Liver (tissue), 9 donors: ENCODE measurements around the gene CEP295NL. TPM values are rescaled to one million over a fixed set of nuclear protein-coding genes. Genes with fewer than 3 reads are reported as not detected.

Experiments used
- DNase-seq: peaks from one replicate; pipeline ENCODE4 v3.0.0-alpha.2; 2017; ENCODE audit warnings: low spot score
- H3K27ac ChIP-seq, 2 donors: one replicate each; pipeline ENCODE4 v1.7.0; 2013; ENCODE audit warnings: inconsistent platforms in 2 of 2, low read length in 2 of 2, control low read depth in 1 of 2, low read depth in 1 of 2, mild to moderate bottlenecking in 1 of 2
- H3K27me3 ChIP-seq, 4 donors: one replicate each; pipeline versions ENCODE4 v1.6.1 to v1.7.0; 2013; ENCODE audit warnings: low read length in 3 of 4, inconsistent platforms in 1 of 4, mild to moderate bottlenecking in 1 of 4, moderate library complexity in 1 of 4; ENCODE audit not compliant: control insufficient read depth in 4 of 4, insufficient read depth in 4 of 4
- H3K36me3 ChIP-seq, 4 donors: one replicate each; pipeline versions ENCODE4 v1.6.1 to v1.7.0; 2013; ENCODE audit warnings: low read length in 3 of 4, mild to moderate bottlenecking in 3 of 4, low read depth in 1 of 4, moderate library complexity in 1 of 4; ENCODE audit not compliant: control insufficient read depth in 4 of 4, insufficient read depth in 3 of 4
- H3K4me1 ChIP-seq, 4 donors: one replicate each; pipeline versions ENCODE4 v1.6.1 to v1.7.0; 2013; ENCODE audit warnings: low read length in 3 of 4, mild to moderate bottlenecking in 3 of 4, moderate library complexity in 1 of 4; ENCODE audit not compliant: control insufficient read depth in 4 of 4, insufficient read depth in 4 of 4
- H3K4me3 ChIP-seq, 3 donors: one replicate each; pipeline versions ENCODE4 v1.6.1 to v1.7.0; 2013; ENCODE audit warnings: low read length in 3 of 3, control low read depth in 1 of 3, low read depth in 1 of 3, mild to moderate bottlenecking in 1 of 3
- H3K9ac ChIP-seq, 2 donors: one replicate each; pipeline ENCODE4 v1.7.0; 2013; ENCODE audit warnings: low read length in 2 of 2, mild to moderate bottlenecking in 2 of 2, moderate library complexity in 2 of 2, control low read depth in 1 of 2, low read depth in 1 of 2
- H3K9me3 ChIP-seq, 4 donors: one replicate each; pipeline versions ENCODE4 v1.6.1 to v1.7.0; 2013; ENCODE audit warnings: low read length in 3 of 4; ENCODE audit not compliant: control insufficient read depth in 4 of 4
- CTCF ChIP-seq: fragments of 150-350 bp; IDR thresholded peaks from 2 replicates; pipeline ENCODE4 v1.5.1; 2017; ENCODE audit warnings: improper control_type of control experiment, low read depth, low read length; ENCODE audit not compliant: missing input control
- EGR1 ChIP-seq, 2 donors: IDR thresholded peaks; 2 replicates each; pipeline ENCODE4 v1.6.1; 2016 to 2018; ENCODE audit warnings: antibody characterized with exemption in 2 of 2, low read depth in 2 of 2
- FOXA1 ChIP-seq: IDR thresholded peaks from 2 replicates; pipeline ENCODE4 v1.6.1; 2016; ENCODE audit warnings: antibody characterized with exemption
- FOXA2 ChIP-seq: IDR thresholded peaks from 2 replicates; pipeline ENCODE4 v1.6.1; 2016; ENCODE audit warnings: antibody characterized with exemption
- GABPA ChIP-seq, 2 donors: IDR thresholded peaks in 1 of 2; conservative IDR thresholded peaks in 1 of 2; 2 replicates each; pipeline ENCODE4 v1.6.1; 2016; ENCODE audit warnings: antibody characterized with exemption in 2 of 2, mild to moderate bottlenecking in 1 of 2, moderate library complexity in 1 of 2
- HNF4A ChIP-seq, 2 donors: conservative IDR thresholded peaks; 2 replicates each; pipeline ENCODE4 v1.6.1; 2016; ENCODE audit warnings: antibody characterized with exemption in 2 of 2, mild to moderate bottlenecking in 2 of 2
- HNF4G ChIP-seq: IDR thresholded peaks from 2 replicates; pipeline ENCODE4 v1.6.1; 2016; ENCODE audit warnings: antibody characterized with exemption
- JUND ChIP-seq, 2 donors: IDR thresholded peaks; 2 replicates each; pipeline ENCODE4 v1.6.1; 2016; ENCODE audit warnings: antibody characterized with exemption in 2 of 2
- NR2F2 ChIP-seq: IDR thresholded peaks from 2 replicates; pipeline ENCODE4 v1.6.1; 2016; ENCODE audit warnings: antibody characterized with exemption
- RAD21 ChIP-seq, 2 donors: IDR thresholded peaks; 2 replicates each; pipeline ENCODE4 v1.6.1; 2016; ENCODE audit warnings: antibody characterized with exemption in 2 of 2, mild to moderate bottlenecking in 2 of 2
- REST ChIP-seq: IDR thresholded peaks from 2 replicates; pipeline ENCODE4 v1.6.1; 2016; ENCODE audit warnings: antibody characterized with exemption, mild to moderate bottlenecking
- RXRA ChIP-seq, 2 donors: IDR thresholded peaks; 2 replicates each; pipeline ENCODE4 v1.6.1; 2017 to 2018; ENCODE audit warnings: antibody characterized with exemption in 2 of 2, mild to moderate bottlenecking in 1 of 2
- SP1 ChIP-seq: IDR thresholded peaks from 2 replicates; pipeline ENCODE4 v1.6.1; 2018; ENCODE audit warnings: antibody characterized with exemption, mild to moderate bottlenecking
- TAF1 ChIP-seq: conservative IDR thresholded peaks from 2 replicates; pipeline ENCODE4 v1.6.1; 2016; ENCODE audit warnings: antibody characterized with exemption, mild to moderate bottlenecking
- YY1 ChIP-seq: IDR thresholded peaks from 2 replicates; pipeline ENCODE4 v1.6.1; 2016; ENCODE audit warnings: antibody characterized with exemption, mild to moderate bottlenecking
- ZBTB33 ChIP-seq: IDR thresholded peaks from 2 replicates; pipeline ENCODE4 v1.6.1; 2016; ENCODE audit warnings: antibody characterized with exemption
- WGBS: extraction: QIAGEN DNeasy Blood & Tissue Kit; methylation state at CpG from one replicate; pipeline ENCODE4 v1.1.7; 2013; 5-methylcytosine and 5-hydroxymethylcytosine counted together
- polyA plus RNA-seq, 2 donors: library from polyadenylated mRNA; stranded (reverse) in 1 of 2; unstranded in 1 of 2; fragments of 200-250 nt in 1 of 2; fragments of >200 nt in 1 of 2; fragmentation: Nextera tagmentation in 1 of 2; extraction: Ambion mirVana in 1 of 2; gene quantifications; one replicate each; pipeline versions ENCODE4 v1.2.1 to v1.2.3, GENCODE V29; 2013 to 2015
- total RNA-seq, 2 donors: library from RNA; depleted of rRNA; stranded (reverse); fragments of >200 nt; gene quantifications; one replicate each; pipeline ENCODE4 v1.2.3, GENCODE V29; 2014
- TF ChIP-seq, protein P1 (sequence below): IDR thresholded peaks from 2 replicates; pipeline ENCODE4 v1.6.1; 2016; ENCODE audit warnings: antibody characterized with exemption
- TF ChIP-seq, protein P2 (sequence below): IDR thresholded peaks from 2 replicates; pipeline ENCODE4 v1.6.1; 2016; ENCODE audit warnings: antibody characterized with exemption
- donor health status: healthy.
- donor health status: healthy.
- donor health status: healthy.
- donor health status: healthy.
- donor health status: healthy.

Gene CEP295NL
- total and polyA plus RNA-seq, 4 donors, result 0.28 to 1.0 TPM; not detected in 2

GRCh38 chr17:78892936-78893379, 10.0 kb downstream of the CEP295NL start:
- no peak overlapping the region for H3K9ac ChIP-seq
- no peak overlapping the region for H3K27ac ChIP-seq
- TF ChIP-seq REST (no peak), EGR1 (IDR thresholded peaks at IDR 0.05; ENCODE audit: low read depth in 2 of 2) (no peak), JUND (IDR thresholded peaks at IDR 0.05) (no peak), FOXA2 (no peak), FOXA1 (no peak), ZBTB33 (no peak), HNF4G (no peak), RAD21 (IDR thresholded peaks at IDR 0.05) (no peak), NR2F2 (no peak), RXRA (IDR thresholded peaks at IDR 0.05) (no peak), YY1 (no peak), CTCF (no peak), TAF1 (no peak), SP1 (no peak), GABPA (IDR thresholded peaks at IDR 0.05 in 1 of 2, conservative IDR thresholded peaks at IDR 0.05 in 1 of 2) (no peak), HNF4A (conservative IDR thresholded peaks at IDR 0.05) (no peak)
- TF ChIP-seq, protein P1, sequence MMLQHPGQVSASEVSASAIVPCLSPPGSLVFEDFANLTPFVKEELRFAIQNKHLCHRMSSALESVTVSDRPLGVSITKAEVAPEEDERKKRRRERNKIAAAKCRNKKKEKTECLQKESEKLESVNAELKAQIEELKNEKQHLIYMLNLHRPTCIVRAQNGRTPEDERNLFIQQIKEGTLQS, result no peak
- TF ChIP-seq, protein P2, sequence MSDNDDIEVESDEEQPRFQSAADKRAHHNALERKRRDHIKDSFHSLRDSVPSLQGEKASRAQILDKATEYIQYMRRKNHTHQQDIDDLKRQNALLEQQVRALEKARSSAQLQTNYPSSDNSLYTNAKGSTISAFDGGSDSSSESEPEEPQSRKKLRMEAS, result no peak
- H3K36me3 ChIP-seq, result no peaks in the 10 kb centered on the region
- H3K4me3 ChIP-seq, result no peak overlapping the region
- H3K4me1 ChIP-seq, result peaks cover 0 to 6% (median 0%) of the 10 kb centered on the region in 4 donors
- no peaks in the 10 kb centered on the region for H3K27me3 ChIP-seq
- no peak for DNase-seq
- 79% methylated on average over 6 of the region's 6 CpGs for WGBS
- H3K9me3 ChIP-seq, result no peaks in the 10 kb centered on the region
